CD4-positive, alpha-beta T cell treated with Interleukin-6 for 4 hours (primary cell): Measurements from ENCODE around the gene NATD1.

Experiments used
- DNase-seq: peaks from one replicate; pipeline ENCODE4 v3.0.0-alpha.2; 2020; ENCODE audit warnings: mixed read lengths

NATD1 gene

GRCh38 chr17:21252796-21253645 lies at the start of gene NATD1:
Gene NATD1 (minus strand): TSS chr17:21253410. CDS start chr17:21253264, 146 bp downstream.
- DNase-seq: peak; percentile 89

GRCh38 chr17:21301593-21302550 lies 48.7 kb upstream of the NATD1 start:
- no peak for DNase-seq

- DNase-seq: no peak
These were observed 47.7 kb upstream of the NATD1 start for GRCh38 chr17:21300601-21301571.

GRCh38 chr17:21299981-21300600 lies 46.9 kb upstream of the NATD1 start:
- no peak for DNase-seq

- no peak for DNase-seq
These were observed 45.8 kb upstream of the NATD1 start for GRCh38 chr17:21298983-21299519.

GRCh38 chr17:21298056-21298982 lies 45.1 kb upstream of the NATD1 start:
- DNase-seq: no peak

- DNase-seq: no peak
These were observed 44.4 kb upstream of the NATD1 start for GRCh38 chr17:21297597-21297996.

- no peak for DNase-seq
These were observed 43.9 kb upstream of the NATD1 start for GRCh38 chr17:21297026-21297520.

- no peak for DNase-seq
These were observed 43.2 kb upstream of the NATD1 start for GRCh38 chr17:21296097-21297025.

GRCh38 chr17:21295036-21295952 lies 42.1 kb upstream of the NATD1 start:
- DNase-seq: no peak

GRCh38 chr17:21294321-21295035 lies 41.3 kb upstream of the NATD1 start:
- DNase-seq: no peak

- DNase-seq: no peak
These were observed 40.6 kb upstream of the NATD1 start for GRCh38 chr17:21293831-21294210.

GRCh38 chr17:21292867-21293830 lies 39.9 kb upstream of the NATD1 start:
- no peak for DNase-seq

GRCh38 chr17:21291862-21292261 lies 38.7 kb upstream of the NATD1 start:
- DNase-seq: no peak

GRCh38 chr17:21291357-21291756 lies 38.1 kb upstream of the NATD1 start:
- no peak for DNase-seq
